Gastrocnemius medialis (tissue), 4 donors: ENCODE data around the gene TANGO6. TPM values are rescaled to one million over a fixed set of nuclear protein-coding genes. Genes with fewer than 3 reads are reported as not detected.

ENCODE experiments used
- ATAC-seq, 2 donors: fragments of 150-250 bp; one replicate each; pipeline ENCODE4 v1.9.1; 2016
- DNase-seq, 2 donors: peaks; one replicate each; pipeline ENCODE4 v3.0.0-alpha.2; 2019
- H3K27ac ChIP-seq, 4 donors: fragments of 200-600 bp; sonication (generic); 1 replicate in 1 of 4; 2 replicates in 3 of 4; pipeline ENCODE4 v1.5.1; 2016 to 2018; ENCODE audit warnings: mild to moderate bottlenecking in 2 of 4, moderate library complexity in 1 of 4
- H3K27me3 ChIP-seq, 3 donors: fragments of 200-600 bp; sonication (generic) in 2 of 3; 1 replicate in 1 of 3; 2 replicates in 2 of 3; pipeline versions ENCODE4 v1.5.1 to v1.6.0; 2016 to 2019; ENCODE audit warnings: mild to moderate bottlenecking in 1 of 3, moderate library complexity in 1 of 3
- H3K36me3 ChIP-seq, 2 donors: fragments of 200-600 bp; sonication (generic) in 1 of 2; one replicate each; pipeline ENCODE4 v1.5.1; 2017 to 2018
- H3K4me1 ChIP-seq, 2 donors: fragments of 200-600 bp; sonication (generic) in 1 of 2; one replicate each; pipeline ENCODE4 v1.5.1; 2016 to 2017; ENCODE audit warnings: mild to moderate bottlenecking in 2 of 2
- H3K4me3 ChIP-seq, 4 donors: fragments of 200-600 bp; sonication (generic) in 3 of 4; 1 replicate in 1 of 4; 2 replicates in 3 of 4; pipeline ENCODE4 v1.5.1; 2016 to 2019; ENCODE audit warnings: mild to moderate bottlenecking in 2 of 4
- H3K9me3 ChIP-seq, 3 donors: fragments of 200-600 bp; sonication (generic) in 2 of 3; 1 replicate in 1 of 3; 2 replicates in 2 of 3; pipeline ENCODE4 v1.5.1; 2016 to 2019
- POLR2A ChIP-seq, 2 donors: fragments of 450-650 bp; IDR thresholded peaks; one replicate each; pipeline ENCODE4 v1.6.1; 2017; ENCODE audit warnings: antibody characterized with exemption in 2 of 2, mild to moderate bottlenecking in 2 of 2, moderate library complexity in 2 of 2
- in situ Hi-C, 4 donors: fragments of 200-750 bp; cut with MboI; loops; one replicate each; pipeline versions ENCODE4 v1.15.0 to v1.8.0; 2017; ENCODE audit warnings: low sequenced_read_pairs in 4 of 4
- intact Hi-C: fragments of 100-400 bp; cut with DNase I; formaldehyde crosslinking; loops from one replicate; pipeline ENCODE4 v1.15.1; 2023; ENCODE audit warnings: low total_unique reads
- total RNA-seq, 4 donors: library from RNA; depleted of rRNA; stranded (reverse); fragments of >200 nt; gene quantifications; one replicate each; pipeline versions ENCODE4 v1.1.0 to v1.2.3, GENCODE V29; 2016
- TF ChIP-seq, protein P1 (sequence below), 5 experiments: fragments of 450-650 bp in 3 of 5; fragments of 200-600 bp in 2 of 5; sonication (generic) in 2 of 5; IDR thresholded peaks in 4 of 5; conservative IDR thresholded peaks in 1 of 5; 1 replicate in 4 of 5; 2 replicates in 1 of 5; pipeline ENCODE4 v1.5.1; 2016 to 2019; ENCODE audit warnings: antibody characterized with exemption in 5 of 5, mild to moderate bottlenecking in 3 of 5, moderate library complexity in 3 of 5

TANGO6 gene
- total RNA-seq, 4 donors from 2014 or later = 13.6 to 20.0 (median 17.8) TPM

GRCh38 chr16:68923116-68923515 is 79.8 kb downstream of the TANGO6 start:
- Histone ChIP-seq H3K4me3 (no peak overlapping the region), H3K4me1 (no peaks in the 10 kb centered on the region), H3K9me3 (no peaks in the 10 kb centered on the region), H3K36me3 (peaks cover 0 to 40% of the 10 kb centered on the region in 2 donors), H3K27ac (no peak overlapping the region), H3K27me3 (no peaks in the 10 kb centered on the region)
- intact Hi-C loops (no loop called here), in situ Hi-C loops (no loop called here)
- TF ChIP-seq POLR2A (IDR thresholded peaks at IDR 0.05) = no peak
- TF ChIP-seq, protein P1, sequence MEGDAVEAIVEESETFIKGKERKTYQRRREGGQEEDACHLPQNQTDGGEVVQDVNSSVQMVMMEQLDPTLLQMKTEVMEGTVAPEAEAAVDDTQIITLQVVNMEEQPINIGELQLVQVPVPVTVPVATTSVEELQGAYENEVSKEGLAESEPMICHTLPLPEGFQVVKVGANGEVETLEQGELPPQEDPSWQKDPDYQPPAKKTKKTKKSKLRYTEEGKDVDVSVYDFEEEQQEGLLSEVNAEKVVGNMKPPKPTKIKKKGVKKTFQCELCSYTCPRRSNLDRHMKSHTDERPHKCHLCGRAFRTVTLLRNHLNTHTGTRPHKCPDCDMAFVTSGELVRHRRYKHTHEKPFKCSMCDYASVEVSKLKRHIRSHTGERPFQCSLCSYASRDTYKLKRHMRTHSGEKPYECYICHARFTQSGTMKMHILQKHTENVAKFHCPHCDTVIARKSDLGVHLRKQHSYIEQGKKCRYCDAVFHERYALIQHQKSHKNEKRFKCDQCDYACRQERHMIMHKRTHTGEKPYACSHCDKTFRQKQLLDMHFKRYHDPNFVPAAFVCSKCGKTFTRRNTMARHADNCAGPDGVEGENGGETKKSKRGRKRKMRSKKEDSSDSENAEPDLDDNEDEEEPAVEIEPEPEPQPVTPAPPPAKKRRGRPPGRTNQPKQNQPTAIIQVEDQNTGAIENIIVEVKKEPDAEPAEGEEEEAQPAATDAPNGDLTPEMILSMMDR (IDR thresholded peaks at IDR 0.05 in 4 of 5, conservative IDR thresholded peaks at IDR 0.05 in 1 of 5) = no peak
- ATAC-seq (no peak), DNase-seq (no peak)

DNA sequence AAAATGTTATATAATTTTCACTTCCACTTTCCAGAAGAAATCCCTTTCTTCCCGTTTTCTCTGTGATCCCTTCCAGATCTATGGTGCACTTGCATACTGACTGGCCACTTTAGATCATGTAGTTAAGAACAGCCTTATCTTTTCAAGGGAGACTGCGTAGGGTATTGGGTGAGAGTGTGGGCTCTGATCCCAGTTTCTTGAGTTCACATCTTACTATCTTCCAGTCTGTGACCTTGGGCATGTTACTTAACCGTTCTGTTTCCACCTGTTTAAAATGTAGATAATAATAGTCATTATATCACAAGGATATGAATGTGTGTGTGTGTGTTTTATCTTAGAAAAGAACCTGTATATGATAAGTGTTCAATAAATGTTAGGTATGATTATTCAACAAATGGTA is 83.7 kb downstream of the TANGO6 start:
- H3K27ac ChIP-seq = no peak overlapping the region
- ATAC-seq (no peak), DNase-seq (no peak)
- H3K27me3 ChIP-seq = no peaks in the 10 kb centered on the region
- no peaks in the 10 kb centered on the region for H3K4me1 ChIP-seq
- H3K36me3 ChIP-seq = peaks cover 0 to 42% of the 10 kb centered on the region in 2 donors
- intact Hi-C loops (no loop called here), in situ Hi-C loops (no loop called here)
- no peaks in the 10 kb centered on the region for H3K9me3 ChIP-seq
- no peak overlapping the region for H3K4me3 ChIP-seq
- TF ChIP-seq, protein P1 (IDR thresholded peaks at IDR 0.05 in 4 of 5, conservative IDR thresholded peaks at IDR 0.05 in 1 of 5) = no peak
- TF ChIP-seq POLR2A (IDR thresholded peaks at IDR 0.05) = no peak

- in situ Hi-C loops = no loop called here
These were observed 87.9 kb downstream of the TANGO6 start for GRCh38 chr16:68931196-68931595.

DNA sequence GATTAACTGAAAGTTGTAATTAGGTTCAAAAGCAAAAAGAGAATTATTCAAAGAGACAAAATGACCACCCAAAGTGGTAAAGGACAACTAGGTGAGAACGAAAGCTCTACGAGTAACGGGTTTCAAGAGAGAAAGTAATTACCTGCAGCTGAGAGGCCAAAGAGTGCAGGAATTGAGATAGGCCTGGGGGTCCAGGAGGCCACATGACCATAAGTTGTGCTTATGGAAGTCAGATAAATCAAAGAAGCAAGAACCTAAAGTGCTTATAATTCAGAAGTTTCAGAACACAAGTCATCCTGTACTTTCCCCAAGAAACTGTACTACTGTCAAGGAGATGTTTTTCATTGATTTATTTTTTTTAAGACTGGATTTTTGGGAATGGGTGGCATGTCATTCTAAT is 91.1 kb downstream of the TANGO6 start:
- TF ChIP-seq POLR2A (IDR thresholded peaks at IDR 0.05) = no peak
- TF ChIP-seq, protein P1 (IDR thresholded peaks at IDR 0.05 in 4 of 5, conservative IDR thresholded peaks at IDR 0.05 in 1 of 5) = no peak
- H3K4me1 ChIP-seq = no peaks in the 10 kb centered on the region
- H3K36me3 ChIP-seq = peaks cover 3 to 26% of the 10 kb centered on the region in 2 donors
- no peak overlapping the region for H3K4me3 ChIP-seq
- H3K27me3 ChIP-seq = no peaks in the 10 kb centered on the region
- H3K27ac ChIP-seq = no peak overlapping the region
- H3K9me3 ChIP-seq = no peaks in the 10 kb centered on the region
- ATAC-seq = no peak
- intact Hi-C loops = no loop called here
- in situ Hi-C loops = no loop called here
- DNase-seq = no peak

More at GRCh38 chr16:68931196-68931595, 87.9 kb downstream of the TANGO6 start:
- Histone ChIP-seq H3K36me3 (peaks cover 0 to 46% of the 10 kb centered on the region in 2 donors), H3K4me1 (no peaks in the 10 kb centered on the region), H3K27ac (no peak overlapping the region), H3K27me3 (no peaks in the 10 kb centered on the region), H3K4me3 (no peak overlapping the region), H3K9me3 (no peaks in the 10 kb centered on the region)
- no peak for ATAC-seq
- intact Hi-C loops = no loop called here
- no peak for DNase-seq
- no peak for TF ChIP-seq POLR2A (IDR thresholded peaks at IDR 0.05)
- TF ChIP-seq, protein P1 (IDR thresholded peaks at IDR 0.05 in 4 of 5, conservative IDR thresholded peaks at IDR 0.05 in 1 of 5) = no peak

DNA sequence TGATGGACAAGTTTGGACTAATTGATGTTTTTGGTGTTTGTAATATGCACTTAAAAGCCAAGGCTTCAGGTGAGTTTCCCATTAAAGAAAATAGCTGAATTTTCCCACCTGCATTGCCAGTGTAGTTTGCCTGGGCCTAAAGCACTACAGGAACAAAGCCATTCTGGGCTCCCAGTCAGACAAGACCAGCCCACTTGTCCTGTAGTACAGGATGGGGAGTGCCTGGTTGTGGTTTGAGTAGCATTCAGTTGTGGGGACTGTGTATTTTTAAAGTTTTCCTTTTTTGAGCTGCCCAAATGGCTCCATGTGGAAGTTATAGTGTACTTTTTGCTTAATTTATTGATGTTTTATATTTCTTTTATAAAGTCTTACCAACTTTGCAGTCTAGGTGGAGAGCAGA is 91.7 kb downstream of the TANGO6 start:
- H3K36me3 ChIP-seq = peaks cover 3 to 20% of the 10 kb centered on the region in 2 donors
- H3K27me3 ChIP-seq = no peaks in the 10 kb centered on the region
- ATAC-seq (no peak), DNase-seq (no peak)
- no peak overlapping the region for H3K27ac ChIP-seq
- in situ Hi-C loops = no loop called here
- TF ChIP-seq, protein P1 (IDR thresholded peaks at IDR 0.05 in 4 of 5, conservative IDR thresholded peaks at IDR 0.05 in 1 of 5) = no peak
- no peak for TF ChIP-seq POLR2A (IDR thresholded peaks at IDR 0.05)
- H3K4me3 ChIP-seq = no peak overlapping the region
- no peaks in the 10 kb centered on the region for H3K4me1 ChIP-seq
- no peaks in the 10 kb centered on the region for H3K9me3 ChIP-seq
- intact Hi-C loops = no loop called here
